ENCODE data around the gene MVB12B. TPM values are rescaled to one million over a fixed set of nuclear protein-coding genes. Genes with fewer than 3 reads are reported as not detected.
"Not testable (repeated sequence)": the region's sequence is repeated elsewhere in the genome, so short reads cannot be mapped to it uniquely, and the experiment has no call there.

Gene MVB12B, protein sequence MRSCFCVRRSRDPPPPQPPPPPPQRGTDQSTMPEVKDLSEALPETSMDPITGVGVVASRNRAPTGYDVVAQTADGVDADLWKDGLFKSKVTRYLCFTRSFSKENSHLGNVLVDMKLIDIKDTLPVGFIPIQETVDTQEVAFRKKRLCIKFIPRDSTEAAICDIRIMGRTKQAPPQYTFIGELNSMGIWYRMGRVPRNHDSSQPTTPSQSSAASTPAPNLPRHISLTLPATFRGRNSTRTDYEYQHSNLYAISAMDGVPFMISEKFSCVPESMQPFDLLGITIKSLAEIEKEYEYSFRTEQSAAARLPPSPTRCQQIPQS
- polyA plus RNA-seq (2013) = 13.2 and 13.4 TPM in 2 replicates

DNA sequence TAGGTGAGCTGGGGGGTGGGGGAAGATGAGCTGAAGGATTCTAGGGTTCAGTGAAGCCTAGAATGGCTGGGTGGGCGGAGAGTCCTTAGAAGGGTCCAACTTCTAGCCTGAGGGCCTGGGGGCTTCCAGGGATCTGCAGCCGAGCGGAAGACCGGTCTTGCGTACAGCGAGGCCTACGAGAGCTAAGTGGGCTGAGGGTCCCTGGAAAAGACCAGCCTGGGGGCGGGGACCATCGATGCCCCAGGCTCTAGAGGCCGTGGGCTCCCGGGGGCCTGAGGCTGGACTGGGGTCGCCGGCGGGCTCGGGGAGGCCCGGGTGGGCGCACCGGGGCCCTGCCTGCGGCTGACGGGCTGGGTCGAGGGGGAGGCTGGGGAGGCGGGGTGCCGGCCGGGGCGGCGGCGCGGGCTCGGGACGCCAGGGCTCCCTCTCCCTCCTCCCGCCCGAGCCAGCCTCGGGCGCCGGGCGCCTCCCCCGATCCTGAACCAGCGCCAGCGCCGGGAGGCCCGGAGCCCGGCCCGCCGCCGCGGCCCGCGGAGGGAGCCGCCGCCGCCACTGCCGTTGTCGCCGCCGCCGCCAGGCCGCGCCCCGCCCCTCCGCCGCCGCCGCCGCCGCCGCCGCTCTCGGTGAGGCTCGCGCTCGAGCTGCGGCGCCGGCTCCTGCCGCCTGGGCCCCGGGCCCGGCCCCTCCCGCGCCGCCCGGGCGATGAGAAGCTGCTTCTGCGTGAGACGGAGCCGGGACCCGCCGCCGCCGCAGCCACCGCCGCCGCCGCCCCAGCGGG is at the start of gene MVB12B:
Gene MVB12B (plus strand): TSS at position 602 of the 778 bp plus-strand sequence. CDS start 101 bp downstream, at position 703.
- peak within 1 kb of the TSS; percentile 61 for H2BK120ac ChIP-seq (ENCODE audit: insufficient read depth, low read length, poor library complexity)
- no peaks in the 10 kb centered on the region for H3K36me3 ChIP-seq (ENCODE audit: control insufficient read depth in 1 of 2, insufficient read depth in 2 of 2, low read length in 2 of 2)
- peaks cover 17 to 20% of the 10 kb centered on the region in 2 experiments for H3K4me1 ChIP-seq (ENCODE audit: control insufficient read depth in 1 of 2, insufficient read depth in 2 of 2, low read length in 2 of 2)
- WGBS (ENCODE audit: extremely low coverage, insufficient coverage, insufficient read length) = no CpG with 5 or more reads among the region's 94 CpGs
- peak within 1 kb of the TSS; percentile 74 for H3K9ac ChIP-seq (ENCODE audit: low read length)
- H3K9me3 ChIP-seq (ENCODE audit: insufficient read depth, low read depth, low read length) = no peaks in the 10 kb centered on the region
- peak within 1 kb of the TSS; percentile 34 for H3K18ac ChIP-seq (ENCODE audit: low read length)
- H3K4ac ChIP-seq (ENCODE audit: low read depth, low read length) = peak within 1 kb of the TSS; percentile 44
- DNase-seq = peak in 1 of 2 donors; percentile 44
- peak within 1 kb of the TSS; percentile 79 for H3K4me2 ChIP-seq (ENCODE audit: low read length)
- peak within 1 kb of the TSS; percentile 38 for H2AFZ ChIP-seq (ENCODE audit: insufficient read depth, low read length, poor library complexity)
- H3K27me3 ChIP-seq (ENCODE audit: insufficient read depth, low read length) = no peaks in the 10 kb centered on the region
- H3K4me3 ChIP-seq (ENCODE audit: low read depth, low read length) = peak within 1 kb of the TSS; percentile 79
- peak within 1 kb of the TSS; percentile 56 for H2BK12ac ChIP-seq (ENCODE audit: low read length)
- H4K12ac ChIP-seq (ENCODE audit: low read depth, low read length) = peak within 1 kb of the TSS; percentile 65
- H4K8ac ChIP-seq (ENCODE audit: low read depth, low read length) = peak within 1 kb of the TSS; percentile 84
- H2BK5ac ChIP-seq (ENCODE audit: low read depth, low read length, poor library complexity) = peak within 1 kb of the TSS; percentile 37
- H4K91ac ChIP-seq (ENCODE audit: low read depth, low read length) = peak within 1 kb of the TSS; percentile 79
- no peak within 1 kb of the TSS for H3K23ac ChIP-seq (ENCODE audit: low read length)
- peak within 1 kb of the TSS; percentile 29 for H3K27ac ChIP-seq (ENCODE audit: low read depth, low read length)
- peaks cover 19% of the 10 kb centered on the region for H3K79me1 ChIP-seq (ENCODE audit: low read length)
- H3K79me2 ChIP-seq (ENCODE audit: control insufficient read depth, insufficient read depth, low read length, poor library complexity) = no peaks in the 10 kb centered on the region
- H3K14ac ChIP-seq (ENCODE audit: low read length) = peak within 1 kb of the TSS; percentile 52
- H2AK5ac ChIP-seq (ENCODE audit: low read length) = peak within 1 kb of the TSS; percentile 71

- H3K9ac ChIP-seq (ENCODE audit: low read length) = no peak overlapping the region
- WGBS (ENCODE audit: extremely low coverage, insufficient coverage, insufficient read length) = no CpG with 5 or more reads among the region's 9 CpGs
- H3K14ac ChIP-seq (ENCODE audit: low read length) = no peak overlapping the region
- no peak overlapping the region for H4K12ac ChIP-seq (ENCODE audit: low read depth, low read length)
- H3K4me2 ChIP-seq (ENCODE audit: low read length) = no peak overlapping the region
- no peak overlapping the region for H3K4ac ChIP-seq (ENCODE audit: low read depth, low read length)
- H2BK12ac ChIP-seq (ENCODE audit: low read length) = no peak overlapping the region
- DNase-seq = no peak
- no peaks in the 10 kb centered on the region for H3K27me3 ChIP-seq (ENCODE audit: insufficient read depth, low read length)
- H4K8ac ChIP-seq (ENCODE audit: low read depth, low read length) = no peak overlapping the region
- no peaks in the 10 kb centered on the region for H3K79me2 ChIP-seq (ENCODE audit: control insufficient read depth, insufficient read depth, low read length, poor library complexity)
- no peaks in the 10 kb centered on the region for H3K9me3 ChIP-seq (ENCODE audit: insufficient read depth, low read depth, low read length)
- no peak overlapping the region for H3K18ac ChIP-seq (ENCODE audit: low read length)
- no peak overlapping the region for H3K4me3 ChIP-seq (ENCODE audit: low read depth, low read length)
- no peak overlapping the region for H2AK5ac ChIP-seq (ENCODE audit: low read length)
- H3K79me1 ChIP-seq (ENCODE audit: low read length) = no peaks in the 10 kb centered on the region
- H2BK120ac ChIP-seq (ENCODE audit: insufficient read depth, low read length, poor library complexity) = no peak overlapping the region
- H3K27ac ChIP-seq (ENCODE audit: low read depth, low read length) = no peak overlapping the region
- H3K23ac ChIP-seq (ENCODE audit: low read length) = no peak overlapping the region
- H2AFZ ChIP-seq (ENCODE audit: insufficient read depth, low read length, poor library complexity) = no peak overlapping the region
- H3K4me1 ChIP-seq (ENCODE audit: control insufficient read depth in 1 of 2, insufficient read depth in 2 of 2, low read length in 2 of 2) = no peaks in the 10 kb centered on the region
- no peaks in the 10 kb centered on the region for H3K36me3 ChIP-seq (ENCODE audit: control insufficient read depth in 1 of 2, insufficient read depth in 2 of 2, low read length in 2 of 2)
- no peak overlapping the region for H4K91ac ChIP-seq (ENCODE audit: low read depth, low read length)
- H2BK5ac ChIP-seq (ENCODE audit: low read depth, low read length, poor library complexity) = no peak overlapping the region
Observed at GRCh38 chr9:126283799-126284465, 42.7 kb upstream of the MVB12B start.

DNA sequence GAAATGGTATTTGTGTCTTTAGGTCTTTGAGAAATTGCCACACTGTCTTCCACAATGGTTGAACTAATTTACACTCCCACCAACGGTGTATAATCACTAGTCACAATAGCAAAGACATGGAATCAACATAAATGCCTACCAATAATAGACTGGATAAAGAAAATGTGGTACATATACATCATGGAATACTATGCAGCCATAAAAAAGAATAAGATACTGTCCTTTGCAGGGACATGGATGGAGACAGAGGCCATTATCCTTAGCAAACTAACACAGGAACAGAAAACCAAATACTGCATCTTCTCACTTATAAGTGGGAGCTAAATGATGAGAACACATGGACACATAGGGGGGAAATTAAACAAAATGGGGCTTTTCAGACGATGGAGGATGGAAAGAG is 41.0 kb upstream of the MVB12B start:
- H2BK12ac ChIP-seq (ENCODE audit: low read length); H3K18ac ChIP-seq (ENCODE audit: low read length); H3K9me3 ChIP-seq (ENCODE audit: insufficient read depth, low read depth, low read length); H3K79me2 ChIP-seq (ENCODE audit: control insufficient read depth, insufficient read depth, low read length, poor library complexity); H3K4me2 ChIP-seq (ENCODE audit: low read length); H2AK5ac ChIP-seq (ENCODE audit: low read length); H3K9ac ChIP-seq (ENCODE audit: low read length); H3K23ac ChIP-seq (ENCODE audit: low read length); H2BK5ac ChIP-seq (ENCODE audit: low read depth, low read length, poor library complexity); H3K79me1 ChIP-seq (ENCODE audit: low read length); H4K8ac ChIP-seq (ENCODE audit: low read depth, low read length); H3K27ac ChIP-seq (ENCODE audit: low read depth, low read length); H3K14ac ChIP-seq (ENCODE audit: low read length); H2AFZ ChIP-seq (ENCODE audit: insufficient read depth, low read length, poor library complexity); H2BK120ac ChIP-seq (ENCODE audit: insufficient read depth, low read length, poor library complexity); H4K12ac ChIP-seq (ENCODE audit: low read depth, low read length); H3K36me3 ChIP-seq (ENCODE audit: control insufficient read depth in 1 of 2, insufficient read depth in 2 of 2, low read length in 2 of 2); H3K4ac ChIP-seq (ENCODE audit: low read depth, low read length); DNase-seq; H3K4me3 ChIP-seq (ENCODE audit: low read depth, low read length); H4K91ac ChIP-seq (ENCODE audit: low read depth, low read length); H3K4me1 ChIP-seq (ENCODE audit: control insufficient read depth in 1 of 2, insufficient read depth in 2 of 2, low read length in 2 of 2); H3K27me3 ChIP-seq (ENCODE audit: insufficient read depth, low read length): not testable (repeated sequence)
- WGBS (ENCODE audit: extremely low coverage, insufficient coverage, insufficient read length) = no CpG with 5 or more reads among the region's 2 CpGs

- Histone ChIP-seq H4K91ac (ENCODE audit: low read depth, low read length) (no peak overlapping the region), H2BK5ac (ENCODE audit: low read depth, low read length, poor library complexity) (no peak overlapping the region), H3K36me3 (ENCODE audit: control insufficient read depth in 1 of 2, insufficient read depth in 2 of 2, low read length in 2 of 2) (no peaks in the 10 kb centered on the region), H3K79me2 (ENCODE audit: control insufficient read depth, insufficient read depth, low read length, poor library complexity) (no peaks in the 10 kb centered on the region), H3K23ac (ENCODE audit: low read length) (no peak overlapping the region), H3K27ac (ENCODE audit: low read depth, low read length) (no peak overlapping the region), H4K12ac (ENCODE audit: low read depth, low read length) (no peak overlapping the region), H2BK12ac (ENCODE audit: low read length) (no peak overlapping the region), H2AK5ac (ENCODE audit: low read length) (no peak overlapping the region), H3K4me3 (ENCODE audit: low read depth, low read length) (no peak overlapping the region), H3K27me3 (ENCODE audit: insufficient read depth, low read length) (no peaks in the 10 kb centered on the region), H3K4me2 (ENCODE audit: low read length) (no peak overlapping the region), H3K9me3 (ENCODE audit: insufficient read depth, low read depth, low read length) (no peaks in the 10 kb centered on the region), H3K9ac (ENCODE audit: low read length) (no peak overlapping the region), H3K14ac (ENCODE audit: low read length) (no peak overlapping the region), H4K8ac (ENCODE audit: low read depth, low read length) (no peak overlapping the region), H3K79me1 (ENCODE audit: low read length) (no peaks in the 10 kb centered on the region), H2BK120ac (ENCODE audit: insufficient read depth, low read length, poor library complexity) (no peak overlapping the region), H3K4ac (ENCODE audit: low read depth, low read length) (no peak overlapping the region), H2AFZ (ENCODE audit: insufficient read depth, low read length, poor library complexity) (no peak overlapping the region), H3K18ac (ENCODE audit: low read length) (no peak overlapping the region), H3K4me1 (ENCODE audit: control insufficient read depth in 1 of 2, insufficient read depth in 2 of 2, low read length in 2 of 2) (no peaks in the 10 kb centered on the region)
- no CpG with 5 or more reads among the region's 6 CpGs for WGBS (ENCODE audit: extremely low coverage, insufficient coverage, insufficient read length)
- peak; percentile 53 to 75 for DNase-seq
Observed at GRCh38 chr9:126287166-126287866, 39.3 kb upstream of the MVB12B start.
